Cortex of kidney (tissue), 1 donor: ENCODE measurements around the gene CDH4.
"Not testable (repeated sequence)": the region's sequence is repeated elsewhere in the genome, so short reads cannot be mapped to it uniquely, and the experiment has no call there.

Experiments
- DNase-seq: peaks from one replicate; lab custom pipeline; 2025; lab: John Stamatoyannopoulos, UW

Gene CDH4

GRCh38 chr20:61979701-61980635 is 727.9 kb downstream of the CDH4 start:
- DNase-seq, result no peak

GRCh38 chr20:61980647-61981583 is 728.9 kb downstream of the CDH4 start:
- no peak for DNase-seq

GRCh38 chr20:61981691-61982090 is 729.6 kb downstream of the CDH4 start:
- DNase-seq, result not testable (repeated sequence)

- no peak for DNase-seq
These were observed 730.3 kb downstream of the CDH4 start for GRCh38 chr20:61982191-61982950.

GRCh38 chr20:61982951-61983315 is 730.9 kb downstream of the CDH4 start:
- no peak for DNase-seq

GRCh38 chr20:61983965-61984364 is 731.9 kb downstream of the CDH4 start:
- no peak for DNase-seq

GRCh38 chr20:61984431-61984830 is 732.4 kb downstream of the CDH4 start:
- not testable (repeated sequence) for DNase-seq

GRCh38 chr20:61985096-61985495 is 733.0 kb downstream of the CDH4 start:
- DNase-seq, result no peak

- DNase-seq, result no peak
These were observed 734.8 kb downstream of the CDH4 start for GRCh38 chr20:61986762-61987321.

- no peak for DNase-seq
These were observed 736.6 kb downstream of the CDH4 start for GRCh38 chr20:61988665-61989064.

GRCh38 chr20:61989741-61990140 is 737.7 kb downstream of the CDH4 start:
- DNase-seq, result no peak
